KBM-7 (cell line): ENCODE results near the gene SBF2.

Experiments used
- DNase-seq: peaks from one replicate; pipeline ENCODE4 v3.0.0-alpha.2; 2015
- in situ Hi-C: fragments of 300-500 bp; cut with MboI; formaldehyde crosslinking; loops from 2 replicates; pipeline ENCODE4 v1.14.3; 2020; ENCODE audit warnings: low sequenced_read_pairs, low pct_unique_long_range_greater_than_20kb, mixed read lengths

SBF2 gene

DNA sequence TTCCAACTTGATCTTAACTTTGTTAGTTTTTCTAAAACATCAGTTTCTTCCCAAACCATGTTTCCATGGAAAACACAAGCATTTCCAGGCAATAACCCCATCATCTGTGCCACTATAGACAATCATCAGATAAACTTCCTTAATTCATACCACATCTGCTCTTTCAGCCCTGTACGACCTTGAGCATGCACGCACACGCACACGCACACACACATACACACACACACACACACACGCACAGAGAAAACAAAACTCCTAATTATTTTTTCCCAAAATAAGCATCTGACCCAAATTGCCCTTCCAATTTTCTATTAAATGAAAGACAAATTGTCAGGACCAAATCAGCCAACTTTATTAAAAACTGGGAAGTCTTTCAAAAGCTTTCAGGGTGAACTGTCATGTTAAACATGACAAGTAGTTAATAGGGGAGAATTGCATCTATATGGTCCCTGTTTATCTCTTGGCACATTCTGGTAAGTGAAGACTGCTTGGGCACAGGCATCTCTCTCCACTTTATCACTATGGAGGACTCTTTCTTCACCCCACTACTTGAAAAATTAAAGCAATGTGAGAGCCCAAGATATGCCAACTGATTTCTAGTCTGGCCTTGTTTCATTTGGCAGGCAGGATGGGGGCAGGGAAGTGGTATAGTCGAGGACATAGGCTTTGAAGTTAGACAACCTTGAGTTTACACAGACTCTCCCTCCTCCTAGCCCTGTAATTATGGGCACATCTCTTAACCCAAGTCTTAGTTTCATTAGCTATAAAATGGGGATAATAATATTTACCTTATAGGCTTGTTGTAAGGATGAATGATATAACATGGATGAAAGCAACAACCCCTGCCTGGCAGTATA is 25.9 kb upstream of the SBF2 start:
- in situ Hi-C loops = loop anchor here (25.0 kb wide), 2 partner anchors 333 to 558 kb away; no protein-coding TSS in a partner anchor

DNA sequence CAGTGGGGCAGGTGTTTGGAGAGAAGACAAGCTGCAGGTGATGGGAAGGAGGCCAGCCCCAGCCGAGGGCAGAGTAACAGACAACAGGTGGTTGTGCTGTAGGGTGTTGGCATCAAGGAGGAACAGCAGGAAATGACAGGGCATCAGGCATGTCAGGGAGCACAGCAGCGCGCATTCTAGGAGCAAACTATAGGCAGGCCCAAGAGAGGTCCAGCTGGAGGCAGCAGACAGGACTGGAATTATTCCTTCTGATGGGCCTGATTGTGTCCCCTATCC is 24.4 kb upstream of the SBF2 start:
- in situ Hi-C loops = loop anchor here (25.0 kb wide), 2 partner anchors 331 to 556 kb away; no protein-coding TSS in a partner anchor
- no peak for DNase-seq

More for the DNA sequence above, 25.9 kb upstream of the SBF2 start:
- no peak for DNase-seq

GRCh38 chr11:10317776-10318526 is 23.9 kb upstream of the SBF2 start:
- in situ Hi-C loops = loop anchor here (25.0 kb wide), 2 partner anchors 331 to 556 kb away; no protein-coding TSS in a partner anchor
- no peak for DNase-seq

GRCh38 chr11:10317151-10317755 is 23.2 kb upstream of the SBF2 start:
- in situ Hi-C loops = loop anchor here (25.0 kb wide), 2 partner anchors 330 to 555 kb away; no protein-coding TSS in a partner anchor
- no peak for DNase-seq

DNA sequence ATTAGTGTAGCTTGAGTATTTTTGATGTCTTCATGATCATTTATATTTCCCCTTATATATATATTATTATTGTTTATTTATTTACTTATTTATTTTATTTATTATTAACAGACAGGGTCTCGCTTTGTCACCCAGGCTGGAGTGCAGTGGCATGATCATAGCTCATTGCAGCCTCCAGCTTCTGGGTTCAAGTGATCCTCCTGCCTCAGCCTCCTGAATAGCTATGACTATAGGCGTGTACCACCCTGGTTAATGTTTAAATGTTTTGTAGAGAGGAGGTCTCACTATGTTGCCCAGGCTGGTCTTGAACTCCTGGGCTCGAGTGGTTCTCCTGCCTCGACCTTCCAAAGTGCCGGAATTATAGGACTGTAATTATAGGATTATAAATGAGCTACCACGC is 21.1 kb upstream of the SBF2 start:
- in situ Hi-C loops = loop anchor here (25.0 kb wide), 2 partner anchors 328 to 553 kb away; no protein-coding TSS in a partner anchor
- no peak for DNase-seq

DNA sequence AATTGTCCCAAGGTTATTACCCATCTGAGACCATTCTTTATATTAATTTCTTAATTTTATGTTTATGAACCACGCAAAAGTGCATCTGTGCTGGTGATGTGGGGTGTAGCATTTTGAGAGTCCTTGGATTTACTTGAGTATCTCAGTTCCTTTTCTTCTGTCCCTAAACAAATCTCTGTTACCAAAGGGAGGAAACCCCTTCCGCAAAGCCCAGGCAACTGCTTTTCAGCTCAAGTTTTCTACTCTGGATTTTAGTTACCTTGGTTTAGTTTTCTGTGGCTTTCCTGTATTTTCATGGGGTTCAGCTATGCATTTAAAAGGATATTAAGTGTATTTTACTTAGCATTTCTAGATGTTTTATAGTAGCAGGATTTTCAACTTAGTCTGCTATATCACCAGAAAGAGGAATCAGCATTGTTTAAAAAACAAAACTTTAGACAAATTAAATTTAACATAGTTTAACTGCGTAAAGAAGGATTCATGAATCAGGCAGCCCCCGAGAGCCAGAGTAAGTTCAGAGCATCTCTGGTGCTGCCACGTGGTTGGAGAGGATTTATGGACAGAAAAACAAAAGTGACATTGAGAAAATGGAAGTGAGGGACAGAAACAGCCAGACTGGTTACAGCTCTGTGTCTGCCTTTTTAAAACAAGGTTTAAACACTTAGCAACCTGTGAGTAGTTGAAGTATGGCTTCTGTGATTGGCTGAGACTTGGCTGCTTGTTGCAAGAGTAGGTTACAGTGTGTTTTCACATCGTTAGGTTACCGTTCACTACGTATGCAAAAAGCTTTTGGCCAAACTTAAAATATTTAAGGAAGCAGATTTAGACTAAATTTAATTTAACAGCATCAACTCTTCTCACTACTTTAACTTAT is 20.4 kb upstream of the SBF2 start:
- peak; percentile 45 for DNase-seq
- in situ Hi-C loops = loop anchor here (25.0 kb wide), 2 partner anchors 327 to 552 kb away; no protein-coding TSS in a partner anchor

GRCh38 chr11:10311802-10312201 is 17.8 kb upstream of the SBF2 start:
- in situ Hi-C loops = loop anchor here (25.0 kb wide), 2 partner anchors 325 to 550 kb away; no protein-coding TSS in a partner anchor
- DNase-seq = no peak

DNA sequence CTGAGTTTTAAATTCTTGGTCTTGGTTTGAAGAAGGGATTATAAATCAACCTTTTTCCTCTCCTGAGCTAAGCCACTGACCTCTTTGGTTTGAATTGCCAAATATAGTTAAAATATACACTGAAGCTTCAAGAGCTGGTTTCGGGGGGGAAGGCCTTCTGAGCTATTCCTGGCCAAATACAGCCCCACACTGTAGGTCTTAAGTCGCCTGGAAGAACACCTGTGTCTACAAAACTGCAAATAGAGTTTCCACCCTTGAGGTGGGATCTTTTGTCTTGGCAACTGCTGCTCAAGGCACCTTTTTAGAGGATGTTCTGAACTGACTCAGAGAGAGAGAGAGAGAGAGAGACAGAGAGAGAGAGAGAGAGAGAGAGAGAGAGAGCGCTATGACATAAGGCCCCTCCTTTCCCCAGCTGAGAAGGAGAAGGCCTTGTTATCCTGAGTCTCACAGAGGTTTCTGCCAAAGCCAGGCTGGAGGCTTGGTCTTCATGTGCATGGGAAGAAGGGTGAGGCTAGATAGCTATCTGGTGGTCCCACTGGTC is 16.4 kb upstream of the SBF2 start:
- DNase-seq = no peak
- in situ Hi-C loops = loop anchor here (25.0 kb wide), 2 partner anchors 323 to 548 kb away; no protein-coding TSS in a partner anchor

- in situ Hi-C loops = loop anchor here (25.0 kb wide), 2 partner anchors 322 to 547 kb away; no protein-coding TSS in a partner anchor
- DNase-seq = no peak
Observed at GRCh38 chr11:10309163-10310093, 15.4 kb upstream of the SBF2 start.

GRCh38 chr11:10308201-10308954 is 14.4 kb upstream of the SBF2 start:
- no peak for DNase-seq
- in situ Hi-C loops = loop anchor here (25.0 kb wide), 2 partner anchors 321 to 546 kb away; no protein-coding TSS in a partner anchor

- peak; percentile 97 for DNase-seq
Observed at GRCh38 chr11:10307400-10308200, 13.6 kb upstream of the SBF2 start.

GRCh38 chr11:10307022-10307399 is 13.0 kb upstream of the SBF2 start:
- in situ Hi-C loops = loop anchor here (25.0 kb wide), 2 partner anchors 320 to 545 kb away; no protein-coding TSS in a partner anchor
- peak; percentile 48 for DNase-seq

More at GRCh38 chr11:10307400-10308200, 13.6 kb upstream of the SBF2 start:
- in situ Hi-C loops = loop anchor here (25.0 kb wide), 2 partner anchors 320 to 545 kb away; no protein-coding TSS in a partner anchor

DNA sequence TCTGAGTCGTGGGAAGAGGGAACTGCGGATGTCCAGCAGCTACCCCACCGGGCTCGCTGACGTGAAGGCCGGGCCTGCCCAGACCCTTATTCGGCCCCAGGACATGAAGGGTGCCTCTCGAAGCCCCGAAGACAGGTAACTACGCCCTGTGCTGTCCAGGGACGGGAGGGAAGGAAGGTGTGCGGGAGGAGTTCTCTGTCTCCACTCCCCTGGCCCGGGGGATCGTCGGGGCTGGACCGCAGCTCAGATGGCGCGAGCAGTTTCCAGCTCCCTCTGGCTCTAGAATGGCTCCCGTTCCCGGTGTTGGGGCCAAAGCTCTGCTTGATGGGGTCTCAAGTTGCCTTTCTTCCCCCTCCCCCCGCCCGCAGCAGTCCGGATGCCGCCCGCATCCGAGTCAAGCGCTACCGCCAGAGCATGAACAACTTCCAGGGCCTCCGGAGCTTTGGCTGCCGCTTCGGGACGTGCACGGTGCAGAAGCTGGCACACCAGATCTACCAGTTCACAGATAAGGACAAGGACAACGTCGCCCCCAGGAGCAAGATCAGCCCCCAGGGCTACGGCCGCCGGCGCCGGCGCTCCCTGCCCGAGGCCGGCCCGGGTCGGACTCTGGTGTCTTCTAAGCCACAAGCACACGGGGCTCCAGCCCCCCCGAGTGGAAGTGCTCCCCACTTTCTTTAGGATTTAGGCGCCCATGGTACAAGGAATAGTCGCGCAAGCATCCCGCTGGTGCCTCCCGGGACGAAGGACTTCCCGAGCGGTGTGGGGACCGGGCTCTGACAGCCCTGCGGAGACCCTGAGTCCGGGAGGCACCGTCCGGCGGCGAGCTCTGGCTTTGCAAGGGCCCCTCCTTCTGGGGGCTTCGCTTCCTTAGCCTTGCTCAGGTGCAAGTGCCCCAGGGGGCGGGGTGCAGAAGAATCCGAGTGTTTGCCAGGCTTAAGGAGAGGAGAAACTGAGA is 12.2 kb upstream of the SBF2 start:
- in situ Hi-C loops = loop anchor here (25.0 kb wide), 2 partner anchors 319 to 544 kb away; no protein-coding TSS in a partner anchor
- no peak for DNase-seq

- peak; percentile 59 for DNase-seq
- in situ Hi-C loops = loop anchor here (25.0 kb wide), 2 partner anchors 318 to 543 kb away; no protein-coding TSS in a partner anchor
Observed at GRCh38 chr11:10305262-10305963, 11.4 kb upstream of the SBF2 start.
